A549 (cell line): ENCODE results near the gene FGFR3.

ENCODE experiments used
- CTCF ChIP-seq: fragments of >200 bp; sonication (Bioruptor Twin); formaldehyde crosslinking; IDR thresholded peaks from 3 replicates; pipeline ENCODE4 v1.5.1; 2016
- HMGXB4 ChIP-seq: fragments of 250-450 bp; sonication (Bioruptor Pico); IDR thresholded peaks from 2 replicates; pipeline ENCODE4 v1.5.0; 2021; ENCODE audit warnings: mild to moderate bottlenecking, moderate library complexity, borderline replicate concordance
- MAFK ChIP-seq: fragments of 450-650 bp; IDR thresholded peaks from 2 replicates; pipeline ENCODE4 v1.6.1; 2014; ENCODE audit not compliant: partially characterized antibody
- POLR2A ChIP-seq: IDR thresholded peaks from 2 replicates; pipeline ENCODE4 v1.6.1; 2012; ENCODE audit warnings: mild to moderate bottlenecking, low read length
- RCOR1 ChIP-seq: fragments of 150-350 bp; IDR thresholded peaks from 2 replicates; pipeline ENCODE4 v1.6.1; 2014; ENCODE audit warnings: antibody characterized with exemption, low read length, low read depth
- RFX5 ChIP-seq: fragments of 450-650 bp; IDR thresholded peaks from 2 replicates; pipeline ENCODE4 v1.7.1; 2014; ENCODE audit warnings: antibody characterized with exemption, mild to moderate bottlenecking, moderate library complexity
- SMC3 ChIP-seq: fragments of >200 bp; sonication (Bioruptor Twin); formaldehyde crosslinking; IDR thresholded peaks from 3 replicates; pipeline ENCODE4 v1.6.1; 2018; ENCODE audit warnings: inconsistent platforms

DNA sequence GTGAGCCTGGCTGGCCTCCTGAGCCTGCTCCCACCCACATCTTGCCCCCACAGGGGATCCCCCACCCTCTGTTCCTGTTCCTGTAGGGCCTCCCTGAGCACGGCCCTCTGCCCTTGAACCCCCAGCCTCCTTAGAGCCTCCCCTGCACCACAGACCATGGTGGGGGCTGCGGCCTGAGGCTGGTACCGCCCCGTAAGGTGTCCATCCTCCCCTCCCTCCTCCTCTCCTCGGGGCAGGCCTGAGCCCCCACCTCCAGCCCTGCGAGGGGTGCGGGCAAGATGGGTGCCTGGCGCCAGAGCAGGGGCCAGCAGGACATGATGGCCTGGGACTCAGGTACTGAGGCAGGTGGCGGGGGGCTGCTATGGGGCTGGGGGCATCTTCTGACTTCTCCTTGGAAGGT is 28.4 kb upstream of the FGFR3 start:
- TF ChIP-seq RCOR1 (no peak), CTCF (no peak), HMGXB4 (no peak), RFX5 (no peak), POLR2A (no peak), MAFK (no peak), SMC3 (no peak)
